LNCAP (cell line): ENCODE data around the gene SRRM3.

ENCODE experiments used
- TF ChIP-seq, protein P1 (sequence below): fragments of 450-650 bp; IDR thresholded peaks from 2 replicates; pipeline ENCODE4 v1.5.1; 2017; ENCODE audit warnings: mild to moderate bottlenecking

The SRRM3 gene

DNA sequence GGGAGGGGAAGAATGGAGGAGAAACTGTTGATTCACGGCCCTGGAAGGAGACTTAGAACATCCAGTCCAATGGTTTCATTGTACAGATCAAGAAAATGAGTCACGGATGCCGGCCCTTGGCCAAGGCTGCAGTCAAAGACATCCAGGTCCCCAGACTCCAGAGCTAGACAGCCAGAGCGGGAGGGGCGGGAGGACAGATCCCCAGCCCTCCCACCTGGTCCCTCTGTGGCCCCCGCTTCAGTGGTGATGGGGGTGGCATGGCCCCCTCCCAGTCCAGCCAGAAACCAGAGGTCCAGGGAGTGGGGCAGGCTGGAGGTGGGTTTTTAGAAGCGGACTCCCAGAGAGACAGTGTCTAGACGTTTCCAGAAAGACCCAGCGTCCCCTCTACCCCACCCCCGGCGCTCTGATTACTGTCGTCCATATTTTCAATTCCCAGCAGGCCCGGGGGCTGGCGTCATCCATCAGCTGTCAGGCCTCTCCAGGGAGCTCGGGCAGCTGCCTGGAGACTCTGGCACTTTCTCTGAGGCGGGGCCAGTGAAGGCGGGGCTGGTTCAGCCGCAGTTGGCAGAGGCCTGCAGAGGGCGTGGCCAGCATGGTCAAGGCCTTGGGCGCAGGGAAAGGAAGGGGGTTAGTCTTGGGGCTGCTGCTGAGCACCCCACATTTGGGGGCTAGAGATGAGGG lies 92.8 kb downstream of the SRRM3 start:
- TF ChIP-seq, protein P1, sequence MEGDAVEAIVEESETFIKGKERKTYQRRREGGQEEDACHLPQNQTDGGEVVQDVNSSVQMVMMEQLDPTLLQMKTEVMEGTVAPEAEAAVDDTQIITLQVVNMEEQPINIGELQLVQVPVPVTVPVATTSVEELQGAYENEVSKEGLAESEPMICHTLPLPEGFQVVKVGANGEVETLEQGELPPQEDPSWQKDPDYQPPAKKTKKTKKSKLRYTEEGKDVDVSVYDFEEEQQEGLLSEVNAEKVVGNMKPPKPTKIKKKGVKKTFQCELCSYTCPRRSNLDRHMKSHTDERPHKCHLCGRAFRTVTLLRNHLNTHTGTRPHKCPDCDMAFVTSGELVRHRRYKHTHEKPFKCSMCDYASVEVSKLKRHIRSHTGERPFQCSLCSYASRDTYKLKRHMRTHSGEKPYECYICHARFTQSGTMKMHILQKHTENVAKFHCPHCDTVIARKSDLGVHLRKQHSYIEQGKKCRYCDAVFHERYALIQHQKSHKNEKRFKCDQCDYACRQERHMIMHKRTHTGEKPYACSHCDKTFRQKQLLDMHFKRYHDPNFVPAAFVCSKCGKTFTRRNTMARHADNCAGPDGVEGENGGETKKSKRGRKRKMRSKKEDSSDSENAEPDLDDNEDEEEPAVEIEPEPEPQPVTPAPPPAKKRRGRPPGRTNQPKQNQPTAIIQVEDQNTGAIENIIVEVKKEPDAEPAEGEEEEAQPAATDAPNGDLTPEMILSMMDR = no peak

DNA sequence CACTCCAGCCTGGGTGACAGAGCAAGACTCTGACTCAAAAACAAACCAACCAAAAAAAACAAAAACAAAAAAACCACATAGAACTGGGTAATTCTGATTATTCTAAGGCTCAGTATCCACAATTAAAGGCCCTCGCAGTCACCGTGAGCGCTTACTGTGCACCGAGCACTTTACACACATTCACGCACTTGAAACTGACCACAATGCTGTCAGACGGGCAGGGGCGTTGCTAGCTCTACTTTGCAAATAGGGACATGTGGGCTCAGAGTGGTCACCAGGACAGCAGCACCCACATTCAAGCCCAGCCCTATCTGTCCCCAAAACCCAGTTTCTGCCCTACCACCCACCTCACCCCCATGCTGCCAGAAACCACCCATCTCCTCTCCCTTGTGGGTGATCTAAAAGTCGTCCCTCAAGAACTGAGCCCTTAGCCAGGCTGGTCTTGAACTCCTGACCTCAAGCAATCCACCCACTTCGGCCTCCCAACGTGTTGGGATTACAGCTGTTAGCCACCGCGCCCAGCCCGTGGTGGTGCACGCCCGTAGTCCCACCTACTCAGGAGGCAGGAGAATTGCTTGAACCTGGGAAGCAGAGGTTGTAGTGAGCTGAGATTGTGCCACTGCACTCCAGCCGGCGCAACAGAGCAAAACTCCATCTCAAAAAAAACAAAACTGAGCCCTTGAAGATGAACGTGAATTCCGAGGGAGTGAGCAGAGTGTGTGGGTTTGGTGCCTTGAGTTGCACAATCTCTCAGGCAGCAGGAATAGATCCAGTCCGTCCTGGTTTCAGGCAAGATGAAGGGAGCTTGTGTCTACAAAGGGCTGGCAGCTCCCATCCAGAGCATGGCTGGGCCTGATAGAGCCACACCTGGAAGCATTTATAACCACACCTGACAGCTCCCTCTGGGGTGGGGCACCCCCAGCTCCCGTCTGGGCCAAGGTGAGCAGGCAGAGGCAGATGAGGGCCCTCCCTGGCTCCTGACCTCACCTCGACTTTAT lies 95.3 kb downstream of the SRRM3 start:
- TF ChIP-seq, protein P1 = no peak

DNA sequence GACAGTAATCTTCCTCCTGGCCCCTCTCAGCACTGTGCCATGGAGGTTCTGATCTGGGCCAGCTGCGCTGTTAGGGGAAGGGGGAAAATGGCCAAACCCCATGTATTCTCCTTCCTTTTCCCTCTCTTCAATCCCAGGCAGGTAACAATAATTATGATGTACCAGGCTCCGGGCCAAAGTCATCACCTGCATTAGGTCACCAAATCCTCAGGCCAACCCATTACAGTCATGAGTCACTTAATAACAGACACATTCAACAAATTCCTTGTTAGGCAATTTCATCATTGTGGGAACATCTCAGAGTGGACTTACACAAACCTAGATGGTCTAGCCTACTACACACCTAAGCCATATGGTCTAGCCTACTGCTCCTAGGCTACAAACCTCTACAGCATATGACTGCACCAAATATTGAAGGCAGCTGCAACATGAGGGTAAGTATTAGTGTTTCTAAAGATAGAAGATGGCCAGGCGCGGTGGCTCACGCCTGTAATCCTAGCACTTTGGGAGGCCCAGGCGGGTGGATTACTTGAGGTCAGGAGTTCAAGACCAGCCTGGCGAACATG lies 98.6 kb downstream of the SRRM3 start:
- TF ChIP-seq, protein P1 = no peak

DNA sequence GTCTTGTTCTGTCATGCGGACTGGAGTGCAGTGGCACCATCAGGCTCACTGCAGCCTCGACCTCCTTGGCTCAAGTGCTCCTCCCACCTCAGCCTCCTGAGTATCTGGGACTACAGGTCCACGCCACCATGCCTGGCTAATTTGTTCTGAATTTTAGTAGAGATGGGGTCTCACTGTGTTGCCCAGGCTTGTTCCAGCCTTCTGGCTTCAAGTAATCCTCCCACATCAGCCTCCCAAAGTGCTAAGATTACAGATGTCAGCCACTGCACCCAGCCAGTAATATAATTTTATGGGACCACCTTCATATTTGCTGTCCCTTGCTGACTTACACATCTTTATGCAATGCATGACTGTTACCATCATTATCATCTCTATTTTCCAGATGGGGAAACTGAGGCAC lies 99.3 kb downstream of the SRRM3 start:
- TF ChIP-seq, protein P1 = no peak

DNA sequence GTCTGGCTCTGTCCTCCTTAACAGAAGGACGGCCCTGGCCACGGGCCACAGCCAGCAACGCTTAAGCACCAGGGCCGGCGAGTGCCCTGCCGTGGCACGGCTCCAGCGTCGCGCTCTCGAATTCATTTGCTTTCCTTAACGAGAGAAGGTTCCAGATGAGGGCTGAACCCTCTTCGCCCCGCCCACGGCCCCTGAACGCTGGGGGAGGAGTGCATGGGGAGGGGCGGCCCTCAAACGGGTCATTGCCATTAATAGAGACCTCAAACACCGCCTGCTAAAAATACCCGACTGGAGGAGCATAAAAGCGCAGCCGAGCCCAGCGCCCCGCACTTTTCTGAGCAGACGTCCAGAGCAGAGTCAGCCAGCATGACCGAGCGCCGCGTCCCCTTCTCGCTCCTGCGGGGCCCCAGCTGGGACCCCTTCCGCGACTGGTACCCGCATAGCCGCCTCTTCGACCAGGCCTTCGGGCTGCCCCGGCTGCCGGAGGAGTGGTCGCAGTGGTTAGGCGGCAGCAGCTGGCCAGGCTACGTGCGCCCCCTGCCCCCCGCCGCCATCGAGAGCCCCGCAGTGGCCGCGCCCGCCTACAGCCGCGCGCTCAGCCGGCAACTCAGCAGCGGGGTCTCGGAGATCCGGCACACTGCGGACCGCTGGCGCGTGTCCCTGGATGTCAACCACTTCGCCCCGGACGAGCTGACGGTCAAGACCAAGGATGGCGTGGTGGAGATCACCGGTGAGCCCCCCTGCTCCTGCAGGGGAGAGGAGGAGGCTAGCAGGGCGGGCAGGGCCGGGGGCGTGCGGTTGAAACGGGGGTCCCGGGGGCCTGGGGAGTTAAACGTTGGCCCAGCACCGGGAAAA lies 100.9 kb downstream of the SRRM3 start, which contains the start of gene HSPB1:
Gene HSPB1, plus strand, starts transcription at position 327 of the 855 bp plus-strand sequence. Its CDS starts 40 bp downstream, at position 367.
- TF ChIP-seq, protein P1 = no peak

DNA sequence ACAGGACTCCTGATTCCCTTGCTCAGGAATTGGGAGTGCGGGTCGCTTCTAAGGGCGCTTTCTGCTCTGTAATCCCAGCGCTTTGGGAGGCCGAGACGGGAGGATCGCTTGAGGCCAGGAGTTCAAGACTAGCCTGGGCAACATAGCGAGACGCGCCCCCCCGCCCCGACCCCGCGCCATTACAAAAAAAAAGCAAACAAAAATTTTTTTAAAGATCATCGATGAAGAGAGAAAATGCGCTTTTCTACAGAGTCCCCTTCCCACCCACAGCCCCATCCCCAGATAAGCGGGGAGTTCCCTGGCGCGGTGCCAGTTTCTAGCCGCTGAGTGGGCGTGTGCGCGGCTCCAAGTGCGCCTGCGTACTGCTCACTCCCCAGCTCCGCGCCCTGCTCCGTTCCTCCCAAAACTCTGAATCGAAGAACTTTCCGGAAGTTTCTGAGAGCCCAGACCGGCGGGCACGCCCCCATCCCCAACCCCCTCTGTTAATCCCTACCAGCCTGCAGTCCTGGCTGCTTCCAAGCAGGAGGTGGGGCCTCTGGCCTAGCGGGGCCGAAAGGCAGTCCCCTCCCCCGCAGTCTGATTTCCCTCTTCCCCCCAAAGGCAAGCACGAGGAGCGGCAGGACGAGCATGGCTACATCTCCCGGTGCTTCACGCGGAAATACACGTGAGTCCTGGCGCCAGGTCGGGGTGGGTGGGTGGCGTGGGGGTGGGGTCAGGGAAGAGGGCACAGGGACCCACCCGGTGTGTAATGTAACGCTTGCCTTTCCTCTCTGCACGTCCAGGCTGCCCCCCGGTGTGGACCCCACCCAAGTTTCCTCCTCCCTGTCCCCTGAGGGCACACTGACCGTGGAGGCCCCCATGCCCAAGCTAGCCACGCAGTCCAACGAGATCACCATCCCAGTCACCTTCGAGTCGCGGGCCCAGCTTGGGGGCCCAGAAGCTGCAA lies 101.8 kb downstream of the SRRM3 start:
- TF ChIP-seq, protein P1 = no peak
